Suppressor macrophage treated with lipopolysaccharide for 4 hours (primary cell): ENCODE measurements around the gene KIAA1671.

Experiments used
- DNase-seq: peaks from one replicate; pipeline ENCODE4 v3.0.0-alpha.2; 2020

KIAA1671 gene

GRCh38 chr22:25153961-25154666, 201.6 kb downstream of the KIAA1671 start:
- no peak for DNase-seq

- DNase-seq, result no peak
Observed at GRCh38 chr22:25154667-25154999, 202.1 kb downstream of the KIAA1671 start.

- DNase-seq, result no peak
Observed at GRCh38 chr22:25156736-25157135, 204.2 kb downstream of the KIAA1671 start.

GRCh38 chr22:25159028-25159427, 206.5 kb downstream of the KIAA1671 start:
- DNase-seq, result no peak

- DNase-seq, result no peak
Observed at GRCh38 chr22:25160120-25160996, 207.8 kb downstream of the KIAA1671 start.

- no peak for DNase-seq
Observed at GRCh38 chr22:25161017-25161915, 208.8 kb downstream of the KIAA1671 start.

GRCh38 chr22:25161916-25162530, 209.5 kb downstream of the KIAA1671 start:
- DNase-seq, result no peak

- DNase-seq, result no peak
Observed at GRCh38 chr22:25162561-25162960, 210.0 kb downstream of the KIAA1671 start.

- DNase-seq, result no peak
Observed at GRCh38 chr22:25165785-25166184, 213.3 kb downstream of the KIAA1671 start.

- DNase-seq, result no peak
Observed at GRCh38 chr22:25166266-25167040, 213.9 kb downstream of the KIAA1671 start.

- no peak for DNase-seq
Observed at GRCh38 chr22:25167082-25167481, 214.6 kb downstream of the KIAA1671 start.

- no peak for DNase-seq
Observed at GRCh38 chr22:25167834-25168601, 215.5 kb downstream of the KIAA1671 start.

- DNase-seq, result no peak
Observed at GRCh38 chr22:25169278-25170031, 216.9 kb downstream of the KIAA1671 start.

- no peak for DNase-seq
Observed at GRCh38 chr22:25170426-25170980, 218.0 kb downstream of the KIAA1671 start.

- no peak for DNase-seq
Observed at GRCh38 chr22:25172153-25172552, 219.6 kb downstream of the KIAA1671 start.

- no peak for DNase-seq
Observed at GRCh38 chr22:25174156-25174887, 221.8 kb downstream of the KIAA1671 start.

- no peak for DNase-seq
Observed at GRCh38 chr22:25174888-25175411, 222.4 kb downstream of the KIAA1671 start.

GRCh38 chr22:25176175-25176574, 223.7 kb downstream of the KIAA1671 start:
- no peak for DNase-seq

GRCh38 chr22:25176799-25177198, 224.3 kb downstream of the KIAA1671 start:
- no peak for DNase-seq
